CD4-positive, CD25-positive, alpha-beta regulatory T cell (primary cell): Measurements from ENCODE around the gene U2SURP. TPM values are rescaled to one million over a fixed set of nuclear protein-coding genes. Genes with fewer than 3 reads are reported as not detected.
"Not testable (repeated sequence)": the region's sequence is repeated elsewhere in the genome, so short reads cannot be mapped to it uniquely, and the experiment has no call there.

Source experiments
- ATAC-seq, 2 donors: fragments of 150-1000 bp; cut with Tn5 transposase; one replicate each; pipeline ENCODE4 v1.10.0; 2021; ENCODE audit warnings: low read depth in 2 of 2, moderate number of reproducible peaks in 2 of 2, moderate library complexity in 1 of 2
- DNase-seq, 3 donors: peaks; one replicate each; pipeline versions ENCODE4 v3.0.0 to v3.0.0-alpha.2; 2012 to 2022; ENCODE audit warnings: mixed read lengths in 1 of 3
- H3K27ac ChIP-seq: one replicate; pipeline ENCODE4 v1.7.0; 2013; ENCODE audit warnings: mild to moderate bottlenecking, low read length; ENCODE audit not compliant: insufficient read depth, poor library complexity, severe bottlenecking
- H3K27me3 ChIP-seq: one replicate; pipeline ENCODE4 v1.7.0; 2013; ENCODE audit warnings: low read length; ENCODE audit not compliant: control insufficient read depth, insufficient read depth
- H3K36me3 ChIP-seq: one replicate; pipeline ENCODE4 v1.7.0; 2013; ENCODE audit warnings: mild to moderate bottlenecking, low read length, moderate library complexity; ENCODE audit not compliant: control insufficient read depth, insufficient read depth
- H3K4me1 ChIP-seq: 2 replicates; pipeline ENCODE4 v1.7.0; 2013; ENCODE audit warnings: mild to moderate bottlenecking, low read length; ENCODE audit not compliant: insufficient read depth, control insufficient read depth, poor library complexity, severe bottlenecking
- H3K4me3 ChIP-seq: one replicate; pipeline ENCODE4 v1.7.0; 2013; ENCODE audit warnings: low read depth, mild to moderate bottlenecking, low read length, moderate library complexity
- H3K9me3 ChIP-seq, 2 experiments: 1 replicate in 1 of 2; 2 replicates in 1 of 2; pipeline ENCODE4 v1.7.0; 2013; ENCODE audit warnings: low read length in 2 of 2, mild to moderate bottlenecking in 1 of 2, moderate library complexity in 1 of 2; ENCODE audit not compliant: control insufficient read depth in 2 of 2
- H3K27ac Mint-ChIP-seq, 3 donors: one replicate each; pipeline ENCODE4 v1.8.0; 2020 to 2022; ENCODE audit warnings: mild to moderate bottlenecking in 3 of 3, mixed read lengths in 3 of 3, moderate library complexity in 2 of 3
- H3K27me3 Mint-ChIP-seq: one replicate; pipeline ENCODE4 v1.8.0; 2022; ENCODE audit warnings: mild to moderate bottlenecking, mixed read lengths
- H3K36me3 Mint-ChIP-seq: one replicate; pipeline ENCODE4 v1.8.0; 2020; ENCODE audit warnings: mixed read lengths
- H3K4me1 Mint-ChIP-seq, 4 donors: one replicate each; pipeline ENCODE4 v1.8.0; 2020 to 2022; ENCODE audit warnings: mixed read lengths in 4 of 4, mild to moderate bottlenecking in 1 of 4
- H3K4me3 Mint-ChIP-seq, 4 donors: one replicate each; pipeline ENCODE4 v1.8.0; 2020 to 2022; ENCODE audit warnings: mild to moderate bottlenecking in 4 of 4, mixed read lengths in 4 of 4, moderate library complexity in 3 of 4
- H3K9me3 Mint-ChIP-seq, 7 donors: one replicate each; pipeline ENCODE4 v1.8.0; 2020 to 2022; ENCODE audit warnings: mixed read lengths in 7 of 7, mild to moderate bottlenecking in 3 of 7, moderate library complexity in 2 of 7
- polyA plus RNA-seq, 4 donors: library from polyadenylated mRNA; unstranded; fragments of 300-500 nt; fragmentation: Illumina TruSeq; gene quantifications; one replicate each; pipeline ENCODE4 v1.2.3, GENCODE V29; 2021
- total RNA-seq: library from RNA; stranded (reverse); gene quantifications from one replicate; pipeline ENCODE4 v1.2.3, GENCODE V29; 2022

Gene U2SURP
- total and polyA plus RNA-seq, 5 donors from 2014 or later, result 94.2 to 175 (median 116) TPM

DNA sequence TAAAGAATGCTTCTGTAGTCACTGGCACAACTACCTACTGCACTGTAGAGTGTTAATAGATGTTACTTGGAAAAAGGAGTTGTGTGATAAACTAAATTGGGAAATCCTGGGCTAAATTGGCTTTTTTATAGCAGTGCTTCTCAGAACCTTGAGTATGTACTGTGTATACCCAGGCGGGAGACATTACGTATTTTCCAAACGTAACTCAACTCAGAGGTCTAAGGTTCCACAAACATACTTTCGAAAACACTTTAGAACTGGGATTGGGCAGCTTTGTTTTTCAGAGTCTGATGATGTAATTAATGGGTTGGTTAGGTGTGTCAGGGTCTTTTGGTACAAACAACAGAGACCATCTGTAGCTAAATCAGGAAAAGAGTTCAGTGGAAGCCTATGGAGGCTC, 64.7 kb downstream of the U2SURP start:
- DNase-seq (no peak), ATAC-seq (no peak)
- peaks cover 2 to 11% (median 6%) of the 10 kb centered on the region in 4 donors for H3K4me1 Mint-ChIP-seq
- no peaks in the 10 kb centered on the region for H3K27me3 Mint-ChIP-seq
- no peak overlapping the region for H3K4me3 Mint-ChIP-seq
- no peak overlapping the region for H3K27ac Mint-ChIP-seq
- no peaks in the 10 kb centered on the region for H3K9me3 ChIP-seq
- no peak overlapping the region for H3K4me3 ChIP-seq
- H3K9me3 Mint-ChIP-seq, result no peaks in the 10 kb centered on the region
- H3K36me3 Mint-ChIP-seq, result peaks cover 4% of the 10 kb centered on the region
- H3K36me3 ChIP-seq, result no peaks in the 10 kb centered on the region
- no peaks in the 10 kb centered on the region for H3K4me1 ChIP-seq
- H3K27me3 ChIP-seq, result no peaks in the 10 kb centered on the region
- no peak overlapping the region for H3K27ac ChIP-seq

DNA sequence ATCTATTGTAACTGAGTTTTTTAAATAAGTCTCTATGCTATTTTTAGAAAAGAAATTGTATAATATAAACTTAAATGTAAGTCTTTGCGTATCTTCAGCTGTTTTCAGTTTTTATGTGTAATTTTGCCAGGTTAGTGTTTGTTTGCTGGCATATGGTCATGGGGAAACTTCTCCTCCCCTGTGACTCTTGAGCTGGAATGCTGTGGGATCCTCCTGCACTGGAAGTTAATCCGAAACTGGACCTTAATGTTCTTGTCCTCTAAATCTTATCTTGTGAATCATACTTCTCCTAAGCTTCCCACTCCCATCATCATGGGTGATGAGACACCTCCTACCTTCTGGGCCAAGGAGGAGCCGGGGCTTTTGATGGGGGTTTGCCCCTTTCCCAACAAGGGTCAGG, 65.8 kb downstream of the U2SURP start:
- Histone ChIP-seq H3K4me3 (no peak overlapping the region), H3K4me1 (no peaks in the 10 kb centered on the region), H3K27ac (no peak overlapping the region), H3K36me3 (no peaks in the 10 kb centered on the region), H3K9me3 (no peaks in the 10 kb centered on the region), H3K27me3 (no peaks in the 10 kb centered on the region)
- ATAC-seq (no peak), DNase-seq (no peak)
- H3K4me1 Mint-ChIP-seq, result peaks cover 0 to 4% (median 0%) of the 10 kb centered on the region in 4 donors
- no peak overlapping the region for H3K27ac Mint-ChIP-seq
- no peak overlapping the region for H3K4me3 Mint-ChIP-seq
- H3K9me3 Mint-ChIP-seq, result no peaks in the 10 kb centered on the region
- peaks cover 2% of the 10 kb centered on the region for H3K36me3 Mint-ChIP-seq
- no peaks in the 10 kb centered on the region for H3K27me3 Mint-ChIP-seq

DNA sequence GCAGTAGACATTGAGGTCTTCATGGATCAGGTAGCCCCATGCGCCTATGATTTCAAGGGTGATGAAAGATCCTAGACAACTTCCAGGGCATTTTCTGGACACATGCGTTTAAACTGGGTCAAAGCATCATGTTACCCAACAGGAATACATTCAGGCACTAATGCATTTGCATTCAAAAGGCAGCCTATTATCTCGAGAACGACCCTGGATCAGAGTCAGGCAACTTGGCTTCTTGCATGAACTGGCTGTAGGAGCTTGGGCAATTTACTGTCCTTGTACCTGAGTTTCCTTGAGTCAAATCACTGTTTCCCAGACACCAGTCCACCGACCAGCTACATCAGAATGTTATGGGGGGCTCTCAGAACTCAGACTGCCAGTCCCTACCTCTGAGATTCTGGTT, 66.7 kb downstream of the U2SURP start:
- no peaks in the 10 kb centered on the region for H3K36me3 Mint-ChIP-seq
- ATAC-seq, result no peak
- no peaks in the 10 kb centered on the region for H3K27me3 Mint-ChIP-seq
- no peaks in the 10 kb centered on the region for H3K4me1 ChIP-seq
- peaks cover 0 to 4% (median 0%) of the 10 kb centered on the region in 4 donors for H3K4me1 Mint-ChIP-seq
- no peak overlapping the region for H3K27ac ChIP-seq
- no peaks in the 10 kb centered on the region for H3K27me3 ChIP-seq
- H3K4me3 ChIP-seq, result no peak overlapping the region
- no peaks in the 10 kb centered on the region for H3K9me3 ChIP-seq
- no peaks in the 10 kb centered on the region for H3K9me3 Mint-ChIP-seq
- H3K27ac Mint-ChIP-seq, result no peak overlapping the region
- H3K36me3 ChIP-seq, result no peaks in the 10 kb centered on the region
- no peak for DNase-seq
- no peak overlapping the region for H3K4me3 Mint-ChIP-seq

DNA sequence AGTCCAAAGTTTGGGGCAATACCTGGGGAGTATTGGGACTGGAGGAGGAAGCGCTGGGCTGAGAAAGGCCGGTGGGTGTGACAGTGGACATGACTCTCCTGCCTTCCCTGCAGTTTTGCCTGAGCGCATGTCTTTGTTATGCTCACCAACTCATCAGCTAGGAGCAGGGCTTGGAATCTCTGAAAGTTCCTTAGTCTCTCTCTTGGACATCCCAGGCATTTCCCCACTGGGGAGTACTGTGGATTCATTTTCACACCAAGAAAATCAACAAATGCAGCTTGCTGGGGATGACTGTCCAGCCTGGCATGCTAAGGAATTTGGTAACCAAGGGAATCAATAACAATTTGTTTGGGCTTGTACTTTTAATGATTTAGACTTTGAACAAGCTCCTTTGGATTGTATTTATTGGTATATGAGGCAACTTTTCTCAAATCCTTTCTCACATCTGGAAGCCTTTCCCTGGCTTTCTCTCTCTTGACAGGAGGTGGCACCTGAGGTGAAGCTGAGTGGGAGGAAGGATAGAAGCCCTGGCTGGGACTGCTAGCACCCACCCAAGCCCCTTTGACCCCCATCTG, 69.7 kb downstream of the U2SURP start:
- Mint-ChIP-seq H3K27ac (no peak overlapping the region), H3K36me3 (no peaks in the 10 kb centered on the region), H3K4me3 (no peak overlapping the region), H3K4me1 (peaks cover 0 to 4% (median 0%) of the 10 kb centered on the region in 4 donors), H3K27me3 (no peaks in the 10 kb centered on the region), H3K9me3 (no peaks in the 10 kb centered on the region)
- Histone ChIP-seq H3K4me3 (no peak overlapping the region), H3K27me3 (no peaks in the 10 kb centered on the region), H3K9me3 (no peaks in the 10 kb centered on the region), H3K4me1 (no peaks in the 10 kb centered on the region), H3K27ac (no peak overlapping the region), H3K36me3 (no peaks in the 10 kb centered on the region)
- DNase-seq, result no peak
- ATAC-seq, result no peak

DNA sequence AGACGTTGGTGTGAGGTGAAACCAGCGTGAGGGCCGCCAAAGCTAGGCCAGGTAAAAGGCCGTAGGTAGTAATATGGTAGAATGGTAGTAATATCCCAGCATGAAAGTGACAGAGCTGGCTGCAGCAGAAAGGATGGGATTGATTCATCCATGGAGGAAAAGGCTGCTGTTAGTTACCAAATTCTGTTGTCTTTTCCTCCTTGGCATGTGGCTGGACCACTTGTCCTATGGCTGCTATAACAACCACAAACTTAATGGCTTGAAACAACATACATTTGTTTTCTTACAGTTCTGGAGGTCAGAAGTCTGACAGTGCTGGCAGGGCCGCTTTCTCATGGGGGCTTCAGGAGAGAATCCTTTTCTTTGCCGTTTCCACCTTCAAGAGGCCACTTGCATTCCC, 70.4 kb downstream of the U2SURP start:
- Mint-ChIP-seq H3K36me3 (no peaks in the 10 kb centered on the region), H3K27me3 (no peaks in the 10 kb centered on the region), H3K4me3 (peak overlapping the region in 1 of 4 donors; percentile 36), H3K27ac (no peak overlapping the region), H3K4me1 (peaks cover 0 to 4% (median 0%) of the 10 kb centered on the region in 4 donors), H3K9me3 (no peaks in the 10 kb centered on the region)
- Histone ChIP-seq H3K9me3 (no peaks in the 10 kb centered on the region), H3K4me3 (no peak overlapping the region), H3K27ac (no peak overlapping the region), H3K27me3 (no peaks in the 10 kb centered on the region), H3K4me1 (no peaks in the 10 kb centered on the region), H3K36me3 (no peaks in the 10 kb centered on the region)
- ATAC-seq, result no peak
- DNase-seq, result no peak

DNA sequence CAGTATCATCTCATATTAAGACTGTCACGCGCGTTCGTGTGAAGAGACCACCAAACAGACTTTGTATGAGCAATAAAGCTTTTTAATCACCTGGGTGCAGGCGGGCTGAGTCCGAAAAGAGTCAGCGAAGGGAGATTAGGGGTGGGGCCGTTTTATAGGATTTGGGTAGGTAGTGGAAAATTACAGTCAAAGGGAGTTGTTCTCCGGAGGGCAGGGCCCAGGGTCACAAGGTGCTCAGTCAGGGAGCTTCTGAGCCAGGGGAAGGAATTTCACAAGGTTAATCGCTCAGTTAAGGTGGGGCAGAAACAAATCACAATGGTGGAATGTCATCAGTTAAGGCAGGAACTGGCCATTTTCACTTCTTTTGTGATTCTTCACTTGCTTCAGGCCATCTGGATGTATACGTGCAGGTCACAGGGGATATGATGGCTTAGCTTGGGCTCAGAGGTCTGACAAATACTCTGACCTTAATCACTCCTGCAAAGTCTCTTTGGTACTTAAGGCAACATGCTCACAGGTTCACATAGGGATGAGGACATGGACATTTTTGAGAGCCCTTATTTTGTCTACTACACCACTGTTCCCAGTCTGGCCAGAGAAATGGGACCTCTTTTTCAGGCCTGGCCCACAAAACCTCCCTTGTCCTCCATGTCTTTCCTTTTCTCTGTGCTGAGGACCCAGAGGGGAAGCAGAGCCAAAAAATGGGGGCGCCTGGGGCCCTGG, 71.1 kb downstream of the U2SURP start:
- not testable (repeated sequence) for DNase-seq, H3K4me3 ChIP-seq, H3K27ac Mint-ChIP-seq, H3K9me3 Mint-ChIP-seq, H3K27ac ChIP-seq, H3K4me3 Mint-ChIP-seq, H3K36me3 Mint-ChIP-seq, H3K36me3 ChIP-seq, H3K27me3 ChIP-seq, H3K27me3 Mint-ChIP-seq, H3K4me1 ChIP-seq, H3K4me1 Mint-ChIP-seq, ATAC-seq, H3K9me3 ChIP-seq

DNA sequence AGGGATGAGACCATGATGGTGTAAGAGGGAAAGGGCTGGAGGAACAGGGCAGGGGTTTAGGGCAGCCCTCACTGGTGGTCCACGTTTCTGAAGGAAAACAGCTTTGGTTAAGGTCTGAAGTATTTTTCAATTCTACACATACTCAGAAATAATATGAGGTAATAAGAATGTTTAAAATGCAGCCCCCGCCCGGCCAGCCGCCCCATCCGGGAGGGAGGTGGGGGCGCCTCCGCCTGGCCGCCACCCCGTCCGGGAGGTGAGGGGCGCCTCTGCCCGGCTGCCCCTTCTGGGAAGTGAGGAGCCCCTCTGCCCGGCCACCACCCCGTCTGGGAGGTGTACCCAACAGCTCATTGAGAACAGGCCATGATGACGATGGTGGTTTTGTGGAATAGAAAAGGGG, 72.2 kb downstream of the U2SURP start:
- not testable (repeated sequence) for ATAC-seq, H3K4me3 Mint-ChIP-seq, DNase-seq

DNA sequence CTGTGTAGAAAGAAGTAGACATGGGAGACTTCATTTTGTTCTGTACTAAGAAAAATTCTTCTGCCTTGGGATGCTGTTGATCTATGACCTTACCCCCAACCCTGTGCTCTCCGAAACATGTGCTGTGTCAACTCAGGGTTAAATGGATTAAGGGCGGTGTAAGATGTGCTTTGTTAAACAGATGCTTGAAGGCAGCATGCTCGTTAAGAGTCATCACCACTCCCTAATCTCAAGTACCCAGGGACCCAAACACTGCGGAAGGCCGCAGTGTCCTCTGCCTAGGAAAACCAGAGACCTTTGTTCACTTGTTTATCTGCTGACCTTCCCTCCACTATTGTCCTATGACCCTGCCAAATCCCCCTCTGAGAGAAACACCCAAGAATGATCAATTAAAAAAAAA, 72.6 kb downstream of the U2SURP start:
- H3K27me3 Mint-ChIP-seq, H3K27ac Mint-ChIP-seq: not testable (repeated sequence)

More for the DNA sequence above, 72.2 kb downstream of the U2SURP start:
- H3K27me3 Mint-ChIP-seq, H3K4me1 Mint-ChIP-seq, H3K4me3 ChIP-seq, H3K4me1 ChIP-seq, H3K9me3 ChIP-seq, H3K27ac ChIP-seq, H3K9me3 Mint-ChIP-seq, H3K27ac Mint-ChIP-seq, H3K27me3 ChIP-seq, H3K36me3 Mint-ChIP-seq, H3K36me3 ChIP-seq: not testable (repeated sequence)

More for the DNA sequence above, 72.6 kb downstream of the U2SURP start:
- not testable (repeated sequence) for H3K9me3 ChIP-seq, ATAC-seq, H3K27me3 ChIP-seq, DNase-seq, H3K36me3 Mint-ChIP-seq, H3K4me1 ChIP-seq, H3K4me1 Mint-ChIP-seq, H3K4me3 ChIP-seq, H3K4me3 Mint-ChIP-seq, H3K27ac ChIP-seq, H3K36me3 ChIP-seq, H3K9me3 Mint-ChIP-seq
